Kidney (tissue), 14 donors: ENCODE measurements around the gene RGCC. TPM values are rescaled to one million over a fixed set of nuclear protein-coding genes. Genes with fewer than 3 reads are reported as not detected.

Source experiments
- DNase-seq, 5 donors: peaks; one replicate each; pipeline ENCODE4 v3.0.0-alpha.2; 2013 to 2020
- FAIRE-seq: peaks from 2 replicates; lab custom pipeline; 2012; peaks lifted over from hg19 to GRCh38; lab: Jason Lieb, UNC
- H3K27ac ChIP-seq, 2 donors: one replicate each; pipeline ENCODE4 v1.7.0; 2013; ENCODE audit warnings: low read depth in 2 of 2, low read length in 2 of 2, inconsistent platforms in 1 of 2
- H3K27me3 ChIP-seq: one replicate; pipeline ENCODE4 v1.7.1; 2013; ENCODE audit warnings: low read length, inconsistent platforms; ENCODE audit not compliant: control insufficient read depth, insufficient read depth
- H3K36me3 ChIP-seq, 3 donors: one replicate each; pipeline versions ENCODE4 v1.7.0 to v1.7.1; 2013; ENCODE audit warnings: low read length in 3 of 3, control low read depth in 1 of 3, inconsistent platforms in 1 of 3; ENCODE audit not compliant: insufficient read depth in 3 of 3, control insufficient read depth in 2 of 3
- H3K4me1 ChIP-seq, 3 donors: one replicate each; pipeline versions ENCODE4 v1.7.0 to v1.7.1; 2013; ENCODE audit warnings: low read length in 3 of 3, inconsistent platforms in 1 of 3, low read depth in 1 of 3; ENCODE audit not compliant: control insufficient read depth in 2 of 3, insufficient read depth in 2 of 3
- H3K4me3 ChIP-seq, 3 donors: one replicate each; pipeline versions ENCODE4 v1.7.0 to v1.8.1; 2013; ENCODE audit warnings: low read length in 3 of 3, control low read depth in 1 of 3, inconsistent platforms in 1 of 3
- H3K9ac ChIP-seq, 3 donors: one replicate each; pipeline versions ENCODE4 v1.7.0 to v1.7.1; 2013; ENCODE audit warnings: low read length in 3 of 3, control low read depth in 1 of 3, inconsistent platforms in 1 of 3
- H3K9me3 ChIP-seq, 3 donors: one replicate each; pipeline versions ENCODE4 v1.7.0 to v1.7.1; 2013; ENCODE audit warnings: low read length in 3 of 3, control low read depth in 1 of 3, inconsistent platforms in 1 of 3; ENCODE audit not compliant: control insufficient read depth in 2 of 3, insufficient read depth in 1 of 3
- CTCF ChIP-seq: IDR thresholded peaks from 3 replicates; pipeline ENCODE4 v1.5.1; 2012; ENCODE audit warnings: mild to moderate bottlenecking, moderate library complexity, borderline replicate concordance; ENCODE audit not compliant: insufficient read depth; ENCODE audit errors: extremely low read depth
- intact Hi-C: fragments of 100-400 bp; cut with DNase I; formaldehyde crosslinking; loops from one replicate; pipeline ENCODE4 v1.11.1; 2022
- polyA plus RNA-seq: library from polyadenylated mRNA; stranded (reverse); fragments of 350-450 nt; fragmentation: Illumina TruSeq; extraction: RNeasy Lipid Tissue Mini Kit (QIAGEN cat#74804); gene quantifications from one replicate; pipeline ENCODE4 v1.2.3, GENCODE V29; 2014; ENCODE audit warnings: low read depth, low replicate concordance; ENCODE audit not compliant: insufficient read depth
- total RNA-seq: library from RNA; stranded (reverse); fragmentation: NEBNext Ultra II Directional; extraction: Animal tissue kit (Norgen Biotek cat#: 25700); gene quantifications from one replicate; pipeline ENCODE4 v1.2.1, GENCODE V29; 2021
- donor health status: control.
- donor health status: control.
- donor health status: control.
- donor health status: control.
- donor health status: control.
- donor health status: DM: yes; HTN: yes; CAD: no.
- donor health status: Normal renal cell carcinoma (clear cell type).

RGCC gene
- total and polyA plus RNA-seq, 2 donors from 2014 or later, result 12.9 to 40.9 TPM

GRCh38 chr13:41460074-41460465 lies 2.7 kb downstream of the RGCC start:
- no peaks in the 10 kb centered on the region for H3K9me3 ChIP-seq
- H3K4me3 ChIP-seq, result peak overlapping the region in 2 of 3 donors; percentile 1 to 40
- no peak for FAIRE-seq

GRCh38 chr13:41460930-41461329 lies 3.6 kb downstream of the RGCC start:
- Histone ChIP-seq H3K9me3 (peaks cover 0 to under 1% (median 0%) of the 10 kb centered on the region in 3 donors), H3K36me3 (no peaks in the 10 kb centered on the region), H3K27me3 (peaks cover 7% of the 10 kb centered on the region), H3K9ac (no peak overlapping the region), H3K4me1 (peaks cover 0 to 16% (median 0%) of the 10 kb centered on the region in 3 donors), H3K4me3 (no peak overlapping the region), H3K27ac (no peak overlapping the region)
- no peak for FAIRE-seq
- DNase-seq, result no peak
- intact Hi-C loops, result no loop called here
- no peak for TF ChIP-seq CTCF

More at GRCh38 chr13:41460074-41460465, 2.7 kb downstream of the RGCC start:
- no peaks in the 10 kb centered on the region for H3K36me3 ChIP-seq
- peaks cover 7% of the 10 kb centered on the region for H3K27me3 ChIP-seq
- intact Hi-C loops, result no loop called here
- no peak overlapping the region for H3K9ac ChIP-seq
- no peak for TF ChIP-seq CTCF
- no peak for DNase-seq
- no peak overlapping the region for H3K27ac ChIP-seq
- H3K4me1 ChIP-seq, result peaks cover 0 to 16% (median 0%) of the 10 kb centered on the region in 3 donors

- H3K27me3 ChIP-seq, result peaks cover 7% of the 10 kb centered on the region
- FAIRE-seq (no peak), DNase-seq (no peak)
- intact Hi-C loops, result no loop called here
- peak overlapping the region in 1 of 3 donors; percentile 18 for H3K4me3 ChIP-seq
- peaks cover 0 to 15% (median 0%) of the 10 kb centered on the region in 3 donors for H3K4me1 ChIP-seq
- no peak for TF ChIP-seq CTCF
- no peaks in the 10 kb centered on the region for H3K36me3 ChIP-seq
- H3K9ac ChIP-seq, result no peak overlapping the region
- no peak overlapping the region for H3K27ac ChIP-seq
- H3K9me3 ChIP-seq, result peaks cover 0 to 2% (median 0%) of the 10 kb centered on the region in 3 donors
Measured at GRCh38 chr13:41461527-41462139, 4.3 kb downstream of the RGCC start.
